Mesenchymal stem cell (in vitro differentiated cells and primary cell): Measurements from ENCODE around the gene SRXN1.
A peak's percentile ranks its signal among the peaks of the same experiment; 100 is the strongest.

Experiments used
- DNase-seq: peaks from one replicate; pipeline ENCODE4 v3.0.0-alpha.2; 2013
- H2AFZ ChIP-seq: one replicate; pipeline ENCODE4 v1.6.1; 2013; ENCODE audit warnings: low read depth, mild to moderate bottlenecking, control low read depth, inconsistent platforms, low read length, moderate library complexity
- H2AK5ac ChIP-seq: 2 replicates; pipeline ENCODE4 v1.6.1; 2013; ENCODE audit warnings: low read length, moderate library complexity, mild to moderate bottlenecking, inconsistent platforms; ENCODE audit not compliant: severe bottlenecking
- H2BK120ac ChIP-seq: one replicate; pipeline ENCODE4 v1.6.1; 2013; ENCODE audit warnings: low read depth, mild to moderate bottlenecking, inconsistent platforms, low read length, moderate library complexity
- H2BK12ac ChIP-seq, 2 experiments: one replicate each; pipeline ENCODE4 v1.6.1; 2013; ENCODE audit warnings: inconsistent platforms in 2 of 2, low read length in 2 of 2, mild to moderate bottlenecking in 2 of 2, moderate library complexity in 2 of 2, control low read depth in 1 of 2
- H2BK15ac ChIP-seq: one replicate; pipeline ENCODE4 v1.6.1; 2013; ENCODE audit warnings: mild to moderate bottlenecking, low read depth, inconsistent platforms; ENCODE audit not compliant: poor library complexity, severe bottlenecking
- H2BK5ac ChIP-seq: 2 replicates; pipeline ENCODE4 v1.6.1; 2013; ENCODE audit warnings: low read depth, mild to moderate bottlenecking, low read length, control low read depth, inconsistent platforms; ENCODE audit not compliant: poor library complexity, severe bottlenecking
- H3K14ac ChIP-seq, 2 experiments: one replicate each; pipeline ENCODE4 v1.6.1; 2013; ENCODE audit warnings: inconsistent platforms in 2 of 2, low read length in 2 of 2, control low read depth in 1 of 2, mild to moderate bottlenecking in 1 of 2, moderate library complexity in 1 of 2
- H3K18ac ChIP-seq, 2 experiments: one replicate each; pipeline ENCODE4 v1.6.1; 2013; ENCODE audit warnings: inconsistent platforms in 2 of 2, low read length in 2 of 2, control low read depth in 1 of 2, low read depth in 1 of 2, mild to moderate bottlenecking in 1 of 2
- H3K23ac ChIP-seq, 2 experiments: one replicate each; pipeline ENCODE4 v1.6.1; 2013; ENCODE audit warnings: inconsistent platforms in 2 of 2, low read length in 2 of 2, mild to moderate bottlenecking in 2 of 2, moderate library complexity in 2 of 2, control low read depth in 1 of 2
- H3K27ac ChIP-seq: 2 replicates; pipeline ENCODE4 v1.5.1; 2013; ENCODE audit warnings: mild to moderate bottlenecking, moderate library complexity, low read length, control low read depth, inconsistent platforms; ENCODE audit not compliant: poor library complexity, severe bottlenecking
- H3K27me3 ChIP-seq, 2 experiments: 2 replicates each; pipeline versions ENCODE4 v1.6.1 to v1.7.0; 2013; ENCODE audit warnings: low read length in 2 of 2, mild to moderate bottlenecking in 2 of 2, moderate library complexity in 2 of 2, control low read depth in 1 of 2, inconsistent platforms in 1 of 2; ENCODE audit not compliant: control insufficient read depth in 1 of 2, insufficient read depth in 1 of 2
- H3K36me3 ChIP-seq, 2 experiments: 2 replicates each; pipeline versions ENCODE4 v1.6.1 to v1.7.0; 2013; ENCODE audit warnings: low read length in 2 of 2, control low read depth in 1 of 2, inconsistent platforms in 1 of 2, low read depth in 1 of 2, mild to moderate bottlenecking in 1 of 2; ENCODE audit not compliant: insufficient read depth in 2 of 2, control insufficient read depth in 1 of 2
- H3K4ac ChIP-seq, 2 experiments: one replicate each; pipeline ENCODE4 v1.6.1; 2013; ENCODE audit warnings: inconsistent platforms in 2 of 2, low read length in 2 of 2, mild to moderate bottlenecking in 2 of 2, moderate library complexity in 2 of 2, control low read depth in 1 of 2, low read depth in 1 of 2
- H3K4me1 ChIP-seq: 2 replicates; pipeline ENCODE4 v1.6.1; 2013; ENCODE audit warnings: low read depth, low read length, control low read depth; ENCODE audit not compliant: control insufficient read depth, insufficient read depth
- H3K4me2 ChIP-seq: 2 replicates; pipeline ENCODE4 v1.6.1; 2013; ENCODE audit warnings: low read length, mild to moderate bottlenecking, inconsistent platforms; ENCODE audit not compliant: poor library complexity, severe bottlenecking
- H3K4me3 ChIP-seq, 2 experiments: 2 replicates each; pipeline versions ENCODE4 v1.5.1 to v1.7.0; 2013; ENCODE audit warnings: low read length in 2 of 2, mild to moderate bottlenecking in 2 of 2, control low read depth in 1 of 2, low read depth in 1 of 2; ENCODE audit not compliant: insufficient read depth in 1 of 2
- H3K79me1 ChIP-seq: replicated peaks from 2 replicates; pipeline ENCODE4 v1.6.1; 2013; ENCODE audit warnings: mild to moderate bottlenecking, control low read depth, low read length, inconsistent platforms; ENCODE audit not compliant: poor library complexity, severe bottlenecking
- H3K9ac ChIP-seq: 2 replicates; pipeline ENCODE4 v1.7.0; 2013; ENCODE audit warnings: mild to moderate bottlenecking, low read length, moderate library complexity
- H3K9me3 ChIP-seq: 2 replicates; pipeline ENCODE4 v1.7.0; 2013; ENCODE audit warnings: mild to moderate bottlenecking, low read length; ENCODE audit not compliant: control insufficient read depth
- H4K8ac ChIP-seq: one replicate; pipeline ENCODE4 v1.6.1; 2013; ENCODE audit warnings: inconsistent platforms, mild to moderate bottlenecking, low read length, moderate library complexity
- H4K91ac ChIP-seq: one replicate; pipeline ENCODE4 v1.6.1; 2013; ENCODE audit warnings: mild to moderate bottlenecking, low read length, inconsistent platforms
- WGBS: methylation state at CpG from one replicate; pipeline ENCODE4 v1.1.7; 2013; ENCODE audit warnings: mixed read lengths; 5-methylcytosine and 5-hydroxymethylcytosine counted together

SRXN1 gene

DNA sequence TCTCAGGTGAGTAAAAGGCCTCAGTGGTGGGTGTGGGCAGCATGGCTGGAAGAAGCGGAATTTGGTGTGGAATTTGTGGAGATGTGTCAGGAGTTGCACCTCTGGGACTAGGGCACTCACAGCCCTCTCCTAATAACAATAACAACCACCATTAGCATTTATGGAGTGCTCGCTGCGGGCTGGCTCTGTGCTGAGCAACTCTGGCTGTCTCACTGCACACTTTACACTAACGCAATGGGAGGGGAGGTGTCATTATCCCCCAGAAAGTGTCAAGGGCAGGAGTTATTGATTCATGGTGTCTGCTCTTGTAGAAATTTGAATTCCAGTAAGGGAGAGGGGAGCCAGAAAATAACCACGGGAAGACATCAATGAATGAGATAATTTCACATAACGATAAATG is 45.3 kb upstream of the SRXN1 start:
- Histone ChIP-seq H3K9ac (no peak overlapping the region), H2AK5ac (no peak overlapping the region), H3K18ac (no peak overlapping the region), H3K27ac (no peak overlapping the region), H2BK5ac (no peak overlapping the region), H3K79me1 (no peaks in the 10 kb centered on the region), H4K8ac (no peak overlapping the region), H4K91ac (no peak overlapping the region), H2AFZ (no peak overlapping the region), H3K23ac (no peak overlapping the region), H3K36me3 (no peaks in the 10 kb centered on the region), H2BK12ac (no peak overlapping the region), H2BK15ac (no peak overlapping the region), H3K9me3 (no peaks in the 10 kb centered on the region), H3K27me3 (peaks cover 10 to 49% of the 10 kb centered on the region in 2 experiments), H3K4me3 (peak overlapping the region in 1 of 2 experiments; percentile 9), H3K4me2 (no peak overlapping the region), H3K4me1 (no peaks in the 10 kb centered on the region), H2BK120ac (no peak overlapping the region), H3K14ac (no peak overlapping the region), H3K4ac (no peak overlapping the region)
- DNase-seq = no peak
- WGBS = 81% methylated on average over 5 of the region's 6 CpGs

DNA sequence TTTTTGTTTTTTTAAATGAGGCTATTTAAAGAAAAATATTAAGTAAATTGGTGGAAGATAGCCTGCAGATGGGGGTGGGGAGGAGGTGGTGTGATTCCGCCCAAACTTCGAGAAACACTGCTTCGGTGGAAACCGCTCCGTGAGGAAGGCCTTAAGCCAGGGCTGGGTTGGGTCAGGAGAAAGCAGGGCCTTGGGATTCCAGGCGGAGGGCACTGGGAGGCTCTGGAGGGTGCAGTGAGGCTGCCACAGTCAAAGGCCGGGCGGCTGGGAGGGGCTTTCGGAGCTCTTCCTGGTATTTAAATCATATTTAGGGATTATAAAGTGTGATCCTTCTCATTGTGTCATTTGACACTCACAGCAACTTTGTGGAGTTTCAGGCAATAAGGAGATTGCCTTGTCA is 44.8 kb upstream of the SRXN1 start:
- no peak overlapping the region for H2BK120ac ChIP-seq
- no peak overlapping the region for H3K14ac ChIP-seq
- H2AK5ac ChIP-seq = no peak overlapping the region
- no peak overlapping the region for H4K91ac ChIP-seq
- peaks cover 10 to 47% of the 10 kb centered on the region in 2 experiments for H3K27me3 ChIP-seq
- H3K4me3 ChIP-seq = no peak overlapping the region
- DNase-seq = no peak
- H2BK12ac ChIP-seq = no peak overlapping the region
- H3K4ac ChIP-seq = no peak overlapping the region
- no peaks in the 10 kb centered on the region for H3K4me1 ChIP-seq
- 88% methylated on average over 8 of the region's 9 CpGs for WGBS
- H3K79me1 ChIP-seq = no peaks in the 10 kb centered on the region
- H2BK5ac ChIP-seq = no peak overlapping the region
- no peak overlapping the region for H3K4me2 ChIP-seq
- H3K9me3 ChIP-seq = no peaks in the 10 kb centered on the region
- no peak overlapping the region for H3K27ac ChIP-seq
- no peak overlapping the region for H4K8ac ChIP-seq
- no peaks in the 10 kb centered on the region for H3K36me3 ChIP-seq
- H2BK15ac ChIP-seq = no peak overlapping the region
- H3K18ac ChIP-seq = no peak overlapping the region
- H2AFZ ChIP-seq = no peak overlapping the region
- H3K23ac ChIP-seq = no peak overlapping the region
- no peak overlapping the region for H3K9ac ChIP-seq

DNA sequence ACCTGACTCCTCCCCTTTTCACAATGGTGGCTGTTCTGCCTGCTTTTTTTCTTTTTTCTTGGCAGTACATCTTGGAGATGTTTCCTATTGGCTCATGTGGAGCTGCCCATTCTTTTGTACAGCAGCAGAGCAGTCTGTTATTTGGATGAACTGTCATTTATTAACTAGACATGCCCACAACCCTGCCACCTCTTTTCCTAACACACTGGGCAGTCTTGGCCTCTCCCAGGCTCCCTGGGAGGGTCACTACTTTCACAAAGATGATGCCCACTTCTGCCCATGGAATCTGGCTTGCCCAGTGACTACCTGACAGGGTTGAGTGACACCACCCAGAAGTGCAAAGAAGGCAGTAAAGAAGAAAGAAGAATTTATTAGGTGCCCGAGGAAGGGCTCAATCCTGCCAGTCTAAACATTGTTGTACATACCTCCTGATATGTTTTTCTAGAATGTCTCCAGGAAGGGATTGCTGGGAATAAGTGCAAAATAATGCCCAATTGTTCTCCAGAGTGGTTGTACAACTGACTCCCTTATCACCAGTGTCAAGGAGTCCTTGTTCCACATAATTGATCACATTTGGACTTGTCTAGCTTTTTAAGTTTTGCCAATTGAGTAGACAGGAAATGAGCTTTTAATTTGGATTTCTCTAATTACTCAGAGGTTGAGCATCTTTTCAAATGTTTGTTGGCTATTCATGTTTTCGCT is 42.3 kb upstream of the SRXN1 start:
- Histone ChIP-seq H3K18ac (no peak overlapping the region), H3K4ac (no peak overlapping the region), H3K4me1 (no peaks in the 10 kb centered on the region), H4K91ac (no peak overlapping the region), H2BK15ac (no peak overlapping the region), H3K9ac (no peak overlapping the region), H3K36me3 (no peaks in the 10 kb centered on the region), H2AK5ac (no peak overlapping the region), H3K27ac (no peak overlapping the region), H3K27me3 (peaks cover 17 to 62% of the 10 kb centered on the region in 2 experiments), H2AFZ (no peak overlapping the region), H2BK5ac (no peak overlapping the region), H2BK120ac (no peak overlapping the region), H3K14ac (no peak overlapping the region), H3K9me3 (no peaks in the 10 kb centered on the region), H4K8ac (no peak overlapping the region), H2BK12ac (no peak overlapping the region), H3K23ac (no peak overlapping the region), H3K4me3 (no peak overlapping the region), H3K4me2 (no peak overlapping the region), H3K79me1 (no peaks in the 10 kb centered on the region)
- WGBS = 100% methylated on average over 1 of the region's 2 CpGs
- DNase-seq = no peak

DNA sequence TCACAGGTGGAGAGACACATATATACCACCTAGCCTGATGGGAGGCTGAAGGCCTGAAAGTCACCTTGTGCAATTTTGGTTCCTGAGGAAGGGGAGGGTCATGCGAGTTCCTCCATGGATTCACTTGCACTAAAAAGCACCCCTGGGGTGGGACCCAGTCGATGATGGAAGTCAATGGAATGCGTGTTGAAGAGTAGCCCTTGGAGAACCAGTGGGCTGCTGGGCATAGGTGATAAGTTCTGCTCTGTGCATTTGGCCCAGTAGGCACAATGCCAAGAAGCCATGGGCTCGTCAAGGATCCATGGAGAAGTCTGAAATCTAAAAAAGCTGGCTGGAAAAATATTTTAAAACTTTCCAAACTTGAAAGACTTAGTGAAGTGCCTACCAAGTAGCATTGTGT is 41.5 kb upstream of the SRXN1 start:
- no peak overlapping the region for H3K23ac ChIP-seq
- no peak overlapping the region for H2BK15ac ChIP-seq
- no peaks in the 10 kb centered on the region for H3K79me1 ChIP-seq
- H4K8ac ChIP-seq = no peak overlapping the region
- no peak overlapping the region for H2AFZ ChIP-seq
- no peak overlapping the region for H3K4me2 ChIP-seq
- no peaks in the 10 kb centered on the region for H3K9me3 ChIP-seq
- H3K4ac ChIP-seq = no peak overlapping the region
- H3K36me3 ChIP-seq = no peaks in the 10 kb centered on the region
- no peaks in the 10 kb centered on the region for H3K4me1 ChIP-seq
- no peak overlapping the region for H2BK12ac ChIP-seq
- no peak overlapping the region for H3K4me3 ChIP-seq
- H2BK120ac ChIP-seq = no peak overlapping the region
- H2AK5ac ChIP-seq = no peak overlapping the region
- no peak overlapping the region for H3K9ac ChIP-seq
- H3K14ac ChIP-seq = no peak overlapping the region
- WGBS = 72% methylated on average over 4 of the region's 4 CpGs
- no peak overlapping the region for H3K18ac ChIP-seq
- H2BK5ac ChIP-seq = no peak overlapping the region
- H3K27ac ChIP-seq = no peak overlapping the region
- no peak for DNase-seq
- peaks cover 20 to 62% of the 10 kb centered on the region in 2 experiments for H3K27me3 ChIP-seq
- H4K91ac ChIP-seq = no peak overlapping the region
